ENCODE measurements around the gene SPCS2.
"Not testable (repeated sequence)": the region's sequence is repeated elsewhere in the genome, so short reads cannot be mapped to it uniquely, and the experiment has no call there.

DNA sequence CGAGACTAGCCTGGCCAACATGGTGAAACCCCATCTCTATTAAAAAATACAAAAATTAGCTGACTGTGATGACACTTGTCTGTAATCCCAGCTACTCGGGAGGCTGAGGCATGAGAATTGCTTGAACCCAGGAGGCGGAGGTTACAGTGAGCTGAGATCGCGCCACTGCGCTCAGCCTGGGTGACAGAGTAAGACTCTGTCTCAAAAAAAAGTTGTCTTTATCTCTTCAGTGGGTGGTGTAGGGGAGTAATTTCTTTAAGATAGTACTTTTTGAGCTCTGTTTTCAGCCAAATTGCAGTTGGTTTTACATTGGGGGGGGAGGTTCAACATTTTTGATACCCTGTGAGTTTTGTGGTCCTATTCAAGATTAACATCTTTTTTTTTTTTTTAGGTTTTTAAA is 11.1 kb downstream of the SPCS2 start:
- TF ChIP-seq, protein P1, sequence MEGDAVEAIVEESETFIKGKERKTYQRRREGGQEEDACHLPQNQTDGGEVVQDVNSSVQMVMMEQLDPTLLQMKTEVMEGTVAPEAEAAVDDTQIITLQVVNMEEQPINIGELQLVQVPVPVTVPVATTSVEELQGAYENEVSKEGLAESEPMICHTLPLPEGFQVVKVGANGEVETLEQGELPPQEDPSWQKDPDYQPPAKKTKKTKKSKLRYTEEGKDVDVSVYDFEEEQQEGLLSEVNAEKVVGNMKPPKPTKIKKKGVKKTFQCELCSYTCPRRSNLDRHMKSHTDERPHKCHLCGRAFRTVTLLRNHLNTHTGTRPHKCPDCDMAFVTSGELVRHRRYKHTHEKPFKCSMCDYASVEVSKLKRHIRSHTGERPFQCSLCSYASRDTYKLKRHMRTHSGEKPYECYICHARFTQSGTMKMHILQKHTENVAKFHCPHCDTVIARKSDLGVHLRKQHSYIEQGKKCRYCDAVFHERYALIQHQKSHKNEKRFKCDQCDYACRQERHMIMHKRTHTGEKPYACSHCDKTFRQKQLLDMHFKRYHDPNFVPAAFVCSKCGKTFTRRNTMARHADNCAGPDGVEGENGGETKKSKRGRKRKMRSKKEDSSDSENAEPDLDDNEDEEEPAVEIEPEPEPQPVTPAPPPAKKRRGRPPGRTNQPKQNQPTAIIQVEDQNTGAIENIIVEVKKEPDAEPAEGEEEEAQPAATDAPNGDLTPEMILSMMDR (IDR thresholded peaks at IDR 0.05), result not testable (repeated sequence)
- TF ChIP-seq POLR2A (IDR thresholded peaks at IDR 0.05), result not testable (repeated sequence)

Data from vagina (tissue), 2 donors.